ENCODE measurements around the gene MICAL1.

GRCh38 chr6:109491207-109491938 lies 35.8 kb upstream of the MICAL1 start:
- TF ChIP-seq POLR2AphosphoS5 (IDR thresholded peaks at IDR 0.05; ENCODE audit: borderline replicate concordance, low read depth, low read length) (no peak; the same call in 1 of the 2 replicates), EZH2 (IDR thresholded peaks at IDR 0.05) (no peak)
